Esophagus mucosa (tissue), 1 donor: ENCODE data around the gene ZNF606. TPM values are rescaled to one million over a fixed set of nuclear protein-coding genes. Genes with fewer than 3 reads are reported as not detected.

Source experiments
- ATAC-seq: fragments of 200-7000 bp; cut with Tn5 transposase; one replicate; pipeline ENCODE4 v1.9.1; 2020
- total RNA-seq: library from RNA; stranded (reverse); gene quantifications from one replicate; pipeline ENCODE4 v1.2.4, GENCODE V29; 2023
- donor health status: DM: yes; HTN: yes; CAD: no.

The ZNF606 gene
- total RNA-seq, 1 donor from 2014 or later, result 5.4 TPM

GRCh38 chr19:58009666-58010301, 7.2 kb upstream of the ZNF606 start:
- ATAC-seq, result peak; percentile 91

- peak; percentile 33 for ATAC-seq
Observed at GRCh38 chr19:58009301-58009665, 6.7 kb upstream of the ZNF606 start.

- ATAC-seq, result peak; percentile 41
Observed at GRCh38 chr19:58008877-58009276, 6.3 kb upstream of the ZNF606 start.

GRCh38 chr19:58007285-58007684, 4.7 kb upstream of the ZNF606 start:
- ATAC-seq, result no peak

GRCh38 chr19:58003174-58003828, 681 bp upstream of the ZNF606 start:
- ATAC-seq, result no peak

- no peak for ATAC-seq
Observed at GRCh38 chr19:58001895-58002369, 688 bp downstream of the ZNF606 start.

GRCh38 chr19:58000677-58001076, 1.9 kb downstream of the ZNF606 start:
- ATAC-seq, result no peak

GRCh38 chr19:57992841-57993240, 9.8 kb downstream of the ZNF606 start:
- ATAC-seq, result no peak

- ATAC-seq, result no peak
Observed at GRCh38 chr19:57978586-57979289, 23.9 kb downstream of the ZNF606 start.

- ATAC-seq, result no peak
Observed at GRCh38 chr19:57974434-57974833, 28.2 kb downstream of the ZNF606 start, which contains the start of gene C19orf18. TSS of gene C19orf18 (minus strand) at chr19:57974534. CDS start at chr19:57974432, 102 bp downstream.

GRCh38 chr19:57964761-57965160, 37.9 kb downstream of the ZNF606 start:
- no peak for ATAC-seq

GRCh38 chr19:57961785-57962184, 40.8 kb downstream of the ZNF606 start:
- ATAC-seq, result no peak

GRCh38 chr19:57954996-57955395, 47.6 kb downstream of the ZNF606 start:
- ATAC-seq, result no peak

GRCh38 chr19:57949702-57950101, 52.9 kb downstream of the ZNF606 start:
- ATAC-seq, result no peak

GRCh38 chr19:57949296-57949695, 53.3 kb downstream of the ZNF606 start:
- no peak for ATAC-seq

- peak; percentile 98 for ATAC-seq
Observed at GRCh38 chr19:57947419-57948134, 55.0 kb downstream of the ZNF606 start, which contains the start of gene ZNF256. TSS of gene ZNF256 (minus strand) at chr19:57947706. CDS start at chr19:57947474, 232 bp downstream.

- ATAC-seq, result peak; percentile 24
Observed at GRCh38 chr19:57947088-57947418, 55.6 kb downstream of the ZNF606 start.

- ATAC-seq, result no peak
Observed at GRCh38 chr19:57946316-57946715, 56.3 kb downstream of the ZNF606 start.

- no peak for ATAC-seq
Observed at GRCh38 chr19:57941593-57941992, 61.0 kb downstream of the ZNF606 start.

GRCh38 chr19:57935731-57936130, 66.9 kb downstream of the ZNF606 start:
- ATAC-seq, result no peak

GRCh38 chr19:57934820-57935665, 67.6 kb downstream of the ZNF606 start, which contains the start of gene ZNF418:
TSS of gene ZNF418 (minus strand) at chr19:57935402. CDS start at chr19:57933822, 1,580 bp downstream.
- peak; percentile 84 for ATAC-seq

- no peak for ATAC-seq
Observed at GRCh38 chr19:57927587-57927986, 75.0 kb downstream of the ZNF606 start.
